Mammary epithelial cell (primary cell): ENCODE measurements around the gene ADI1.

Source experiments
- EZH2 ChIP-seq: IDR thresholded peaks from 2 replicates; pipeline ENCODE4 v1.6.1; 2012; ENCODE audit warnings: low read length, inconsistent platforms, borderline replicate concordance
- TF ChIP-seq, protein P1 (sequence below), 2 donors: IDR thresholded peaks in 1 of 2; conservative IDR thresholded peaks in 1 of 2; 2 replicates each; pipeline ENCODE4 v1.5.1; 2011 to 2012; ENCODE audit warnings: inconsistent platforms in 2 of 2, low read length in 2 of 2, mild to moderate bottlenecking in 2 of 2, control low read depth in 1 of 2, low read depth in 1 of 2; ENCODE audit not compliant: insufficient read depth in 1 of 2; ENCODE audit errors: extremely low read depth in 1 of 2

DNA sequence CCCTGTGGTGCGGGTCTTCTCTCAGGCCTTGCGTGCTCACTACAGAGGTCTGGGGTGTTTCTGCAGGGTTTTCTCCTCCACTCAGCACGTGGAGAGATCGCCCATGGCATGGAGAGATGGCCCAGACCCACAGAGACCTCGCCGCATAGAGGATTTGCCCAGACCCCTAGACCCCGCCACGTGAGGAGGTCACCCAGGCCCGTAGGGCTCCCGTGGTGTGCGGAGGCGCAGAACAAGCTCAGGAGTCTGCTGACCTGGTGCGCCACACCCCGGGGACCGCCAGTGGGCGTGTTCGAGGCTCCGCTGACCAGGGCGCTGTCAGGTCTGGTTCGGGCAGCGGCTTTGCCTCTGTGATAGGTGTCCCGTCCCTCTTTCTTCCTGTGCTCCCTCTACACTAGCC is 64.5 kb downstream of the ADI1 start:
- TF ChIP-seq, protein P1, sequence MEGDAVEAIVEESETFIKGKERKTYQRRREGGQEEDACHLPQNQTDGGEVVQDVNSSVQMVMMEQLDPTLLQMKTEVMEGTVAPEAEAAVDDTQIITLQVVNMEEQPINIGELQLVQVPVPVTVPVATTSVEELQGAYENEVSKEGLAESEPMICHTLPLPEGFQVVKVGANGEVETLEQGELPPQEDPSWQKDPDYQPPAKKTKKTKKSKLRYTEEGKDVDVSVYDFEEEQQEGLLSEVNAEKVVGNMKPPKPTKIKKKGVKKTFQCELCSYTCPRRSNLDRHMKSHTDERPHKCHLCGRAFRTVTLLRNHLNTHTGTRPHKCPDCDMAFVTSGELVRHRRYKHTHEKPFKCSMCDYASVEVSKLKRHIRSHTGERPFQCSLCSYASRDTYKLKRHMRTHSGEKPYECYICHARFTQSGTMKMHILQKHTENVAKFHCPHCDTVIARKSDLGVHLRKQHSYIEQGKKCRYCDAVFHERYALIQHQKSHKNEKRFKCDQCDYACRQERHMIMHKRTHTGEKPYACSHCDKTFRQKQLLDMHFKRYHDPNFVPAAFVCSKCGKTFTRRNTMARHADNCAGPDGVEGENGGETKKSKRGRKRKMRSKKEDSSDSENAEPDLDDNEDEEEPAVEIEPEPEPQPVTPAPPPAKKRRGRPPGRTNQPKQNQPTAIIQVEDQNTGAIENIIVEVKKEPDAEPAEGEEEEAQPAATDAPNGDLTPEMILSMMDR (conservative IDR thresholded peaks at IDR 0.05 in 1 of 2, IDR thresholded peaks at IDR 0.05 in 1 of 2; ENCODE audit: extremely low read depth in 1 of 2, insufficient read depth in 1 of 2, low read depth in 1 of 2, low read length in 2 of 2), result no peak
- TF ChIP-seq EZH2, result no peak
